Kidney (tissue), 14 donors: ENCODE data around the gene GPC6. TPM values are rescaled to one million over a fixed set of nuclear protein-coding genes. Genes with fewer than 3 reads are reported as not detected.

Experiments used
- DNase-seq, 5 donors: peaks; one replicate each; pipeline ENCODE4 v3.0.0-alpha.2; 2013 to 2020
- FAIRE-seq: peaks from 2 replicates; lab custom pipeline; 2012; peaks lifted over from hg19 to GRCh38; lab: Jason Lieb, UNC
- H3K27ac ChIP-seq, 2 donors: one replicate each; pipeline ENCODE4 v1.7.0; 2013; ENCODE audit warnings: low read depth in 2 of 2, low read length in 2 of 2, inconsistent platforms in 1 of 2
- H3K27me3 ChIP-seq: one replicate; pipeline ENCODE4 v1.7.1; 2013; ENCODE audit warnings: low read length, inconsistent platforms; ENCODE audit not compliant: control insufficient read depth, insufficient read depth
- H3K36me3 ChIP-seq, 3 donors: one replicate each; pipeline versions ENCODE4 v1.7.0 to v1.7.1; 2013; ENCODE audit warnings: low read length in 3 of 3, control low read depth in 1 of 3, inconsistent platforms in 1 of 3; ENCODE audit not compliant: insufficient read depth in 3 of 3, control insufficient read depth in 2 of 3
- H3K4me1 ChIP-seq, 3 donors: one replicate each; pipeline versions ENCODE4 v1.7.0 to v1.7.1; 2013; ENCODE audit warnings: low read length in 3 of 3, inconsistent platforms in 1 of 3, low read depth in 1 of 3; ENCODE audit not compliant: control insufficient read depth in 2 of 3, insufficient read depth in 2 of 3
- H3K4me3 ChIP-seq, 3 donors: one replicate each; pipeline versions ENCODE4 v1.7.0 to v1.8.1; 2013; ENCODE audit warnings: low read length in 3 of 3, control low read depth in 1 of 3, inconsistent platforms in 1 of 3
- H3K9ac ChIP-seq, 3 donors: one replicate each; pipeline versions ENCODE4 v1.7.0 to v1.7.1; 2013; ENCODE audit warnings: low read length in 3 of 3, control low read depth in 1 of 3, inconsistent platforms in 1 of 3
- H3K9me3 ChIP-seq, 3 donors: one replicate each; pipeline versions ENCODE4 v1.7.0 to v1.7.1; 2013; ENCODE audit warnings: low read length in 3 of 3, control low read depth in 1 of 3, inconsistent platforms in 1 of 3; ENCODE audit not compliant: control insufficient read depth in 2 of 3, insufficient read depth in 1 of 3
- CTCF ChIP-seq: IDR thresholded peaks from 3 replicates; pipeline ENCODE4 v1.5.1; 2012; ENCODE audit warnings: mild to moderate bottlenecking, moderate library complexity, borderline replicate concordance; ENCODE audit not compliant: insufficient read depth; ENCODE audit errors: extremely low read depth
- intact Hi-C: fragments of 100-400 bp; cut with DNase I; formaldehyde crosslinking; loops from one replicate; pipeline ENCODE4 v1.11.1; 2022
- polyA plus RNA-seq: library from polyadenylated mRNA; stranded (reverse); fragments of 350-450 nt; fragmentation: Illumina TruSeq; extraction: RNeasy Lipid Tissue Mini Kit (QIAGEN cat#74804); gene quantifications from one replicate; pipeline ENCODE4 v1.2.3, GENCODE V29; 2014; ENCODE audit warnings: low read depth, low replicate concordance; ENCODE audit not compliant: insufficient read depth
- total RNA-seq: library from RNA; stranded (reverse); fragmentation: NEBNext Ultra II Directional; extraction: Animal tissue kit (Norgen Biotek cat#: 25700); gene quantifications from one replicate; pipeline ENCODE4 v1.2.1, GENCODE V29; 2021
- donor health status: control.
- donor health status: control.
- donor health status: control.
- donor health status: control.
- donor health status: control.
- donor health status: DM: yes; HTN: yes; CAD: no.
- donor health status: Normal renal cell carcinoma (clear cell type).

GPC6 gene
- total and polyA plus RNA-seq, 2 donors from 2014 or later = 6.2 to 15.5 TPM

GRCh38 chr13:93762708-93763426, 536.3 kb downstream of the GPC6 start:
- no peak for FAIRE-seq

GRCh38 chr13:93765062-93765461, 538.5 kb downstream of the GPC6 start:
- no peaks in the 10 kb centered on the region for H3K36me3 ChIP-seq
- H3K4me3 ChIP-seq = no peak overlapping the region
- intact Hi-C loops = no loop called here
- no peak for TF ChIP-seq CTCF
- no peak overlapping the region for H3K27ac ChIP-seq
- no peaks in the 10 kb centered on the region for H3K27me3 ChIP-seq
- peaks cover 0 to 9% (median 2%) of the 10 kb centered on the region in 3 donors for H3K4me1 ChIP-seq
- no peak for DNase-seq
- no peaks in the 10 kb centered on the region for H3K9me3 ChIP-seq
- no peak for FAIRE-seq
- no peak overlapping the region for H3K9ac ChIP-seq

More at GRCh38 chr13:93762708-93763426, 536.3 kb downstream of the GPC6 start:
- H3K4me3 ChIP-seq = no peak overlapping the region
- H3K27ac ChIP-seq = no peak overlapping the region
- H3K36me3 ChIP-seq = no peaks in the 10 kb centered on the region
- no peak for DNase-seq
- H3K9me3 ChIP-seq = no peaks in the 10 kb centered on the region
- intact Hi-C loops = no loop called here
- no peaks in the 10 kb centered on the region for H3K27me3 ChIP-seq
- TF ChIP-seq CTCF = no peak
- H3K9ac ChIP-seq = no peak overlapping the region
- H3K4me1 ChIP-seq = peaks cover 0 to 3% (median 0%) of the 10 kb centered on the region in 3 donors

- H3K27me3 ChIP-seq = no peaks in the 10 kb centered on the region
- no peak for TF ChIP-seq CTCF
- intact Hi-C loops = no loop called here
Observed at GRCh38 chr13:93765811-93766210, 539.2 kb downstream of the GPC6 start.

More at GRCh38 chr13:93765811-93766210, 539.2 kb downstream of the GPC6 start:
- Histone ChIP-seq H3K4me3 (no peak overlapping the region), H3K9ac (no peak overlapping the region), H3K36me3 (no peaks in the 10 kb centered on the region), H3K27ac (no peak overlapping the region), H3K9me3 (no peaks in the 10 kb centered on the region), H3K4me1 (peaks cover 0 to 9% (median 2%) of the 10 kb centered on the region in 3 donors)
- no peak for FAIRE-seq
- peak in 1 of 5 donors; percentile 31 for DNase-seq
